Measurements from ENCODE around the gene STK35. TPM values are rescaled to one million over a fixed set of nuclear protein-coding genes. Genes with fewer than 3 reads are reported as not detected.
"Not testable (repeated sequence)": the region's sequence is repeated elsewhere in the genome, so short reads cannot be mapped to it uniquely, and the experiment has no call there.

The STK35 gene
- total RNA-seq, 1 donor, result 20.3 TPM

DNA sequence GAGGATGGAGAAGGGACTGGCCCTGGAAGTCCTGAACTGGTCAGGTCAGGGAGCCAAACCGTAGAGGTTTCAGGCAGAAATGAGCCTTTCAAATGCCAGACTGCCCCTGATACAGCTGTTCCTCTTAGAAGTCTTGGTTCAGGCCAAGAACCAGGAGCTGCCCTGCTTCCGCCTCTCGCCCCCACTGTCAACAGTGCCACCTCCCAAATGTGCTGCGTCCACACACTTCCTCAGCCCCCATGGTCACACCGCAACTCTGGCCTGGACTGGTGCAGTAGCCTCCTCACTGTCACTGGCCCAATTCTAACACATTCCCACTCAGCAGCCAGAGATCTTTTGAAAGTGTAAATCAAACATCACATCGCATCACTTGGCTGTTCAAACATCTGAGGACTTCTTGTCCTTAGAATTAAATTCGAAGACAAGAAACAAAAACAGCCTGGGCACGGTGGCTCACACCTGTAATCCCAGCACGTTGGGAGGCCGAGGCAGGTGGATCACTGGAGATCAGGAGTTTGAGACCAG lies 69.7 kb downstream of the STK35 start:
- no peak for DNase-seq (ENCODE audit: low read depth)

GRCh38 chr20:2171840-2172239 lies 70.2 kb downstream of the STK35 start:
- not testable (repeated sequence) for DNase-seq (ENCODE audit: low read depth); H3K4me3 ChIP-seq (ENCODE audit: low read depth, low read length)

More for the DNA sequence above, 69.7 kb downstream of the STK35 start:
- no peak for TF ChIP-seq CTCF (IDR thresholded peaks at IDR 0.05; ENCODE audit: insufficient read depth, low read depth, low read length)
- H3K4me3 ChIP-seq (ENCODE audit: low read depth, low read length), result no peak overlapping the region

DNA sequence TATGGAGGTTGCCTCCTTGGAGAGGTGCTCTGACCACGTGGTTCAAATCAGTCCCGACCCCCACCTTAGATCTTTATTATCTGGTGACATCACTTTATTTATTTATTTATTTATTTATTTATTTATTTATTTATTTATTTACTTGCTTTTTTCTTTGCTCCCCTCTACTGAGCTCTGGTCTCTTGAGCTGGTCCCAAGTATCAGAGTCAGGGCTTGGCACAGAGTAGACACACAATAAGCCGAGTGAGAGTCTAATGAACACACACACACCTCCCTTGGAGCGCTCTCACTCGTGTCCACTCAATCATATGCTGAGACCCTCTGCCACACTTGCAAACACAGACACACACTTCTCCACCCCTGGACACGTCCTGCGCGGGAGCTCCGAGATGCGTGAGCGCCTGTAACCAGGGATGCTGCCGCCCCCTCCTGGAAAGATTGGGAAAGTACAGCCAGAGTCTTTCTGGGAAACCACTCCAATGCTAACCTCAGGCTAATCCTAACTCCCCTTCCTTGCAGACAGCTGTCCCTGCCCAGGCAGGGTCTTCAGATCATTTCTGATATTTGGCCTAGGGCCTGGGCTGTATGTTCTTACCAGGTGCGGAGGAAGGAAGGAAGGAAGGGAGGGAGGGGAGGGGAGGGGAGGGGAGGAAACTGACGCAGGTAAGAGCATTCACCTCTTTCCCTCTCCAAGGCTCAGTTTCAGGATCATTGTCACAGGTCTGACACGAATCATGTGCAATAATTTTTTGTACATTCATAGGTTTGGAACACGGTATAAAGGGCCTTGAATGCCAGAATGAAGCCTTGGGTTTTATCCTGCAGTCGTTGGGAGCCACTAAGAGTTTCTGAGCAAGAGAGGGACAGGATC lies 70.9 kb downstream of the STK35 start:
- peak; percentile 63 for DNase-seq (ENCODE audit: low read depth)
- TF ChIP-seq CTCF (IDR thresholded peaks at IDR 0.05; ENCODE audit: insufficient read depth, low read depth, low read length), result peak; percentile 96
- H3K4me3 ChIP-seq (ENCODE audit: low read depth, low read length), result no peak overlapping the region

DNA sequence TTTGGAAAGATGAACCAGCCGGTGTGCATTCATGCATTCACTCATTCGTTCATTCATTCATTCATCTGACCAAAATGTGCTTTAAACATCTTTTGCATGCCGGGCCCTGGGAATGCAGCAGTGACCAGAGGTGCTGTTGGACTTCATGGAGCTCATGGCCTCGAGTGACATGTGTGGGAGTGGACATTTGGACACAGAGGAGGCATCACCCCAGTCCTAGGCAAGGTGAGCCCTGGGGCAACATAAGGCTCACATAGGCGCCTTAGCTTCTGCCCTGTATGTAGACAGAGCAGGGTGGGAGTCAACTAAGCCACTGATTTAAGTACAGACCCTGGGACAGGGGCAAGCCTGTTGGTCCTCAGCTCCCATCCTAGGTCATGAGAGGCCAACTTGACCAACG lies 71.6 kb downstream of the STK35 start:
- DNase-seq (ENCODE audit: low read depth), result no peak
- TF ChIP-seq CTCF (IDR thresholded peaks at IDR 0.05; ENCODE audit: insufficient read depth, low read depth, low read length), result no peak
- H3K4me3 ChIP-seq (ENCODE audit: low read depth, low read length), result no peak overlapping the region

DNA sequence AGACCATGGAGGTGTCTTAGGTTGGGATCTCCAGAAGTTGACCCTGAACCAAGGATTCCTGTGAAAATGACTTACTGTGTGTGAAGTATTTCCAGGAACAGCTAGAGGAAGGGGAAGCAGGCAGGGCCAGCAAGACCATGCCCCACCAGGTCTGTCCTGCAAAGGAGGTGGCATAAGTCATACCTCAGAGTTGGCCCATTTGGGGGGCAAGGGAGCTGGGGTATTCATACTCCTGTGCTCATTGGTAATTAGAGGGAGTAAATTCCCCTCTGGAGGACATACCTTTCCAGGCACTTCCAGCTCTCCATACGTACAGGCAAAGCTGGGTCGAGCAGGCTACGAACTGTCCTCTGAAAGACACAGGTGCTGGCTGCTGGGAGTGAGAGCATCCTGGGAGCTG lies 72.4 kb downstream of the STK35 start:
- no peak for DNase-seq (ENCODE audit: low read depth)
- TF ChIP-seq CTCF (IDR thresholded peaks at IDR 0.05; ENCODE audit: insufficient read depth, low read depth, low read length), result no peak
- no peak overlapping the region for H3K4me3 ChIP-seq (ENCODE audit: low read depth, low read length)

- TF ChIP-seq CTCF (IDR thresholded peaks at IDR 0.05; ENCODE audit: insufficient read depth, low read depth, low read length), result no peak
- no peak for DNase-seq (ENCODE audit: low read depth)
Observed at GRCh38 chr20:2176946-2177345, 75.3 kb downstream of the STK35 start.

DNA sequence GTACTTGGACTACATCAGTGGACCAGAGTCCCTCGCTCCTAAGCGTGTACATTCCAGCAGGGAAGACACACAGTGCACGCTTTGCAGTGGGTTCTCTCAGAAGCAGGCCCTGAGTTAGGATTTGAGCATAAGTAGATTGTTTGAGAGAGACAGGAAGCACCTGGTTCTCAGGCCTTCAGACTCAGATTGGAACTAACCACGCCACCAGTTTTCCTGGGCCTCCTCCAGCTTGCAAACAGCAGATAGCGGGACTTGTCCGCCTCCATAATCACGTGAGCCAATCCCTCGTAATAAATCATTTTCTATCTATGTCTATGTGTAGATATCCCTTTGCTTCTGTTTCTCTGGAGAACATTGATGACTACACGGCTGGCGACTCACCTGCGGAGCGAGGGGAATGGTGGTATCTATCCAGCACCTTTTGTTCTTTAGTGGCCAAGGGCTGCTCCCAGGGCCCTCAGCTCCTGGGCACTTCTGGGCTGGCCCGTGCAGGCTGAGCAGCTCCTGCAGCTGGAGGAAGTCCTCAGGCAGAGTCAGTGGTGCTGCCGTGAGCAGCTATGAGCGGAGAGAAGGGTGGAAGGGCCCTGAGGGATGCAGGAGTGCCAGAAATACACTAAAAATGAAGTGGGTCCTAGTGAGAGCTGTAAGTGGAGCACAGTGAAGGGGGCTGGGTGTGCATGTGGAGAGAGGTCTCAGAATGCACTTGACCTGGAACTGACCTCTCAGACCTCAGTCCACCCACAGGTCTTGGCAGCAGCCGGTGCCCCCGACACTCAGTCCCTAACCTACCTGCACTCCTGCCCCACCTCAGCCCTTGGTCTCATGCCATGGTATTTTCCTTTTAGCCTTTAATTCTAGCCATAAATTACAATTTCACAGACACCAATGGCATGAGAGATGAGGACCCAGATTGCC lies 76.9 kb downstream of the STK35 start:
- DNase-seq (ENCODE audit: low read depth), result peak; percentile 8
- no peak overlapping the region for H3K4me3 ChIP-seq (ENCODE audit: low read depth, low read length)
- TF ChIP-seq CTCF (IDR thresholded peaks at IDR 0.05; ENCODE audit: insufficient read depth, low read depth, low read length), result no peak

More at GRCh38 chr20:2176946-2177345, 75.3 kb downstream of the STK35 start:
- no peak overlapping the region for H3K4me3 ChIP-seq (ENCODE audit: low read depth, low read length)

Data from fibroblast of villous mesenchyme (primary cell).